ENCODE measurements around the gene RIPK1.

Gene RIPK1

GRCh38 chr6:3086282-3086946 is 18.1 kb downstream of the RIPK1 start:
- no peak for DNase-seq

GRCh38 chr6:3088446-3088845 is 20.2 kb downstream of the RIPK1 start:
- DNase-seq, result no peak

- DNase-seq, result no peak
Observed at GRCh38 chr6:3088968-3089367, 20.7 kb downstream of the RIPK1 start.

- DNase-seq, result no peak
Observed at GRCh38 chr6:3090013-3090412, 21.7 kb downstream of the RIPK1 start.

- no peak for DNase-seq
Observed at GRCh38 chr6:3094815-3095214, 26.5 kb downstream of the RIPK1 start.

- DNase-seq, result no peak
Observed at GRCh38 chr6:3102875-3103274, 34.6 kb downstream of the RIPK1 start.

GRCh38 chr6:3108746-3109414 is 40.6 kb downstream of the RIPK1 start:
- no peak for DNase-seq

GRCh38 chr6:3109761-3110160 is 41.5 kb downstream of the RIPK1 start:
- DNase-seq, result no peak

- DNase-seq, result no peak
Observed at GRCh38 chr6:3114377-3114776, 46.1 kb downstream of the RIPK1 start.

GRCh38 chr6:3117912-3118352 is 49.6 kb downstream of the RIPK1 start:
- peak; percentile 67 for DNase-seq

GRCh38 chr6:3118353-3119039 is 50.2 kb downstream of the RIPK1 start, which contains the start of gene BPHL:
TSS of gene BPHL (plus strand) at chr6:3118711. CDS start at chr6:3118741, 30 bp downstream.
- peak; percentile 74 for DNase-seq

GRCh38 chr6:3119040-3119723 is 50.9 kb downstream of the RIPK1 start:
- DNase-seq, result peak; percentile 30

- no peak for DNase-seq
Observed at GRCh38 chr6:3120765-3121089, 52.4 kb downstream of the RIPK1 start.

GRCh38 chr6:3122823-3123182 is 54.5 kb downstream of the RIPK1 start:
- DNase-seq, result no peak

GRCh38 chr6:3124667-3125066 is 56.4 kb downstream of the RIPK1 start:
- DNase-seq, result no peak

GRCh38 chr6:3125815-3126214 is 57.5 kb downstream of the RIPK1 start:
- DNase-seq, result no peak

GRCh38 chr6:3128356-3129108 is 60.2 kb downstream of the RIPK1 start:
- DNase-seq, result no peak

GRCh38 chr6:3131695-3132094 is 63.4 kb downstream of the RIPK1 start:
- no peak for DNase-seq

- no peak for DNase-seq
Observed at GRCh38 chr6:3133515-3133914, 65.2 kb downstream of the RIPK1 start.

GRCh38 chr6:3135668-3136291 is 67.5 kb downstream of the RIPK1 start:
- no peak for DNase-seq

- DNase-seq, result no peak
Observed at GRCh38 chr6:3136292-3137011, 68.2 kb downstream of the RIPK1 start.

All from NCI-H1092 treated with DMSO at 0.1 percent for 48 hours (cell line).